HepG2 (cell line): ENCODE results near the gene CDC20. TPM values are rescaled to one million over a fixed set of nuclear protein-coding genes. Genes with fewer than 3 reads are reported as not detected.
A peak's percentile ranks its signal among the peaks of the same experiment; 100 is the strongest.

Experiments used
- ARNT ChIP-seq: fragments of 450-650 bp; IDR thresholded peaks from 2 replicates; pipeline ENCODE4 v1.6.1; 2017
- ARNTL ChIP-seq: sonication (generic); formaldehyde crosslinking; IDR thresholded peaks from 2 replicates; pipeline ENCODE4 v1.4.0; 2020; ENCODE audit warnings: mild to moderate bottlenecking, missing genetic modification reagents
- CC2D1A ChIP-seq: sonication (generic); formaldehyde crosslinking; IDR thresholded peaks from 2 replicates; pipeline ENCODE4 v1.8.1; 2023; ENCODE audit warnings: mild to moderate bottlenecking, missing genetic modification reagents
- DNMT1 ChIP-seq: sonication (generic); formaldehyde crosslinking; IDR thresholded peaks from 2 replicates; pipeline ENCODE4 v1.5.1; 2020; ENCODE audit warnings: mild to moderate bottlenecking, missing genetic modification reagents
- DZIP1 ChIP-seq: sonication (generic); formaldehyde crosslinking; IDR thresholded peaks from 2 replicates; pipeline ENCODE4 v1.5.0; 2020; ENCODE audit warnings: mild to moderate bottlenecking, missing genetic modification reagents
- ELF4 ChIP-seq: sonication (generic); formaldehyde crosslinking; IDR thresholded peaks from 2 replicates; pipeline ENCODE4 v1.5.0; 2020; ENCODE audit warnings: missing genetic modification reagents, mild to moderate bottlenecking, moderate library complexity, borderline replicate concordance
- HDAC1 ChIP-seq: sonication (generic); formaldehyde crosslinking; IDR thresholded peaks from 2 replicates; pipeline ENCODE4 v1.5.1; 2020; ENCODE audit warnings: mild to moderate bottlenecking, missing genetic modification reagents
- JUND ChIP-seq: sonication (generic); formaldehyde crosslinking; IDR thresholded peaks from 2 replicates; pipeline ENCODE4 v1.8.0; 2022; ENCODE audit warnings: mild to moderate bottlenecking, missing genetic modification reagents
- KLF13 ChIP-seq: sonication (generic); formaldehyde crosslinking; IDR thresholded peaks from 2 replicates; pipeline ENCODE4 v1.4.0; 2020; ENCODE audit warnings: mild to moderate bottlenecking, missing genetic modification reagents
- MAFG ChIP-seq: sonication (generic); formaldehyde crosslinking; IDR thresholded peaks from 2 replicates; pipeline ENCODE4 v1.5.1; 2020; ENCODE audit warnings: mild to moderate bottlenecking, missing genetic modification reagents
- NCOA5 ChIP-seq: sonication (generic); formaldehyde crosslinking; IDR thresholded peaks from 2 replicates; pipeline ENCODE4 v1.4.0; 2020; ENCODE audit warnings: missing genetic modification reagents
- NFE2L1 ChIP-seq: sonication (generic); formaldehyde crosslinking; IDR thresholded peaks from 2 replicates; pipeline ENCODE4 v1.4.0; 2020; ENCODE audit warnings: missing genetic modification reagents, mild to moderate bottlenecking, borderline replicate concordance
- RARG ChIP-seq: sonication (generic); formaldehyde crosslinking; IDR thresholded peaks from 2 replicates; pipeline ENCODE4 v1.4.0; 2020; ENCODE audit warnings: low read depth, mild to moderate bottlenecking, missing genetic modification reagents
- RBAK ChIP-seq: sonication (generic); formaldehyde crosslinking; IDR thresholded peaks from 2 replicates; pipeline ENCODE4 v1.5.1; 2020; ENCODE audit warnings: mild to moderate bottlenecking, missing genetic modification reagents
- RFX3 ChIP-seq: IDR thresholded peaks from 2 replicates; pipeline ENCODE4 v1.6.1; 2016; ENCODE audit warnings: missing biosample characterization, missing genetic modification reagents
- RFXANK ChIP-seq: IDR thresholded peaks from 2 replicates; pipeline ENCODE4 v1.6.1; 2016
- TCF12 ChIP-seq, 2 experiments: fragments of 450-650 bp in 1 of 2; sonication (generic) in 1 of 2; formaldehyde crosslinking in 1 of 2; IDR thresholded peaks; 2 replicates each; pipeline versions ENCODE4 v1.6.1 to v1.8.0; 2017 to 2022; ENCODE audit warnings: antibody characterized with exemption in 1 of 2, mild to moderate bottlenecking in 1 of 2, missing genetic modification reagents in 1 of 2, moderate library complexity in 1 of 2
- TOPORS ChIP-seq: sonication (generic); formaldehyde crosslinking; IDR thresholded peaks from 2 replicates; pipeline ENCODE4 v1.8.0; 2023; ENCODE audit warnings: mild to moderate bottlenecking, missing genetic modification reagents
- ZBTB20 ChIP-seq: sonication (generic); formaldehyde crosslinking; IDR thresholded peaks from 2 replicates; pipeline ENCODE4 v1.8.1; 2023; ENCODE audit warnings: missing genetic modification reagents, low read depth, mild to moderate bottlenecking, borderline replicate concordance
- ZNF207 ChIP-seq: fragments of 450-650 bp; IDR thresholded peaks from 2 replicates; pipeline ENCODE4 v1.6.1; 2016; ENCODE audit warnings: antibody characterized with exemption, borderline replicate concordance
- ZNF496 ChIP-seq: sonication (generic); formaldehyde crosslinking; IDR thresholded peaks from 2 replicates; pipeline ENCODE4 v1.8.1; 2023; ENCODE audit warnings: mild to moderate bottlenecking, moderate library complexity, missing genetic modification reagents; ENCODE audit not compliant: insufficient replicate concordance
- ZNF543 ChIP-seq: sonication (generic); formaldehyde crosslinking; IDR thresholded peaks from 2 replicates; pipeline ENCODE4 v1.4.0; 2020; ENCODE audit warnings: mild to moderate bottlenecking, missing genetic modification reagents
- ZNF746 ChIP-seq: sonication (generic); formaldehyde crosslinking; IDR thresholded peaks from 2 replicates; pipeline ENCODE4 v1.8.0; 2022; ENCODE audit warnings: mild to moderate bottlenecking, missing genetic modification reagents
- polyA plus RNA-seq, 8 experiments: library from polyadenylated mRNA; depleted of rRNA in 3 of 8; stranded (reverse) in 7 of 8; unstranded in 1 of 8; fragments of >200 nt; fragmentation: Illumina TruSeq in 4 of 8; extraction: Trizol in 4 of 8; gene quantifications; 2 replicates each; pipeline versions ENCODE4 v1.2.1 to v1.2.3, GENCODE V29; 2011 to 2016; ENCODE audit warnings: low read depth in 4 of 8, missing spikeins in 1 of 8, mixed read lengths in 1 of 8; ENCODE audit not compliant: insufficient read depth in 1 of 8
- total RNA-seq, 5 experiments: library from RNA; depleted of rRNA; stranded (reverse); fragments of >200 nt; fragmentation: Illumina TruSeq; extraction: Trizol; gene quantifications; 2 replicates each; pipeline ENCODE4 v1.2.3, GENCODE V29; 2016; ENCODE audit warnings: low read depth in 1 of 5
- TF ChIP-seq, protein P1 (sequence below): sonication (generic); formaldehyde crosslinking; IDR thresholded peaks from 2 replicates; pipeline ENCODE4 v1.9.0; 2021; ENCODE audit warnings: missing genetic modification reagents, borderline replicate concordance
- TF ChIP-seq, protein P2 (sequence below): sonication (generic); formaldehyde crosslinking; IDR thresholded peaks from 2 replicates; pipeline ENCODE4 v1.4.0; 2020; ENCODE audit warnings: missing genetic modification reagents; ENCODE audit errors: not compliant biosample characterization

CDC20 gene
- total and polyA plus RNA-seq, 2 of the 13 experiments (the other 11 are each of a cell fraction or from before 2014, with no cell fraction given), result 57.9 to 90.0 TPM

DNA sequence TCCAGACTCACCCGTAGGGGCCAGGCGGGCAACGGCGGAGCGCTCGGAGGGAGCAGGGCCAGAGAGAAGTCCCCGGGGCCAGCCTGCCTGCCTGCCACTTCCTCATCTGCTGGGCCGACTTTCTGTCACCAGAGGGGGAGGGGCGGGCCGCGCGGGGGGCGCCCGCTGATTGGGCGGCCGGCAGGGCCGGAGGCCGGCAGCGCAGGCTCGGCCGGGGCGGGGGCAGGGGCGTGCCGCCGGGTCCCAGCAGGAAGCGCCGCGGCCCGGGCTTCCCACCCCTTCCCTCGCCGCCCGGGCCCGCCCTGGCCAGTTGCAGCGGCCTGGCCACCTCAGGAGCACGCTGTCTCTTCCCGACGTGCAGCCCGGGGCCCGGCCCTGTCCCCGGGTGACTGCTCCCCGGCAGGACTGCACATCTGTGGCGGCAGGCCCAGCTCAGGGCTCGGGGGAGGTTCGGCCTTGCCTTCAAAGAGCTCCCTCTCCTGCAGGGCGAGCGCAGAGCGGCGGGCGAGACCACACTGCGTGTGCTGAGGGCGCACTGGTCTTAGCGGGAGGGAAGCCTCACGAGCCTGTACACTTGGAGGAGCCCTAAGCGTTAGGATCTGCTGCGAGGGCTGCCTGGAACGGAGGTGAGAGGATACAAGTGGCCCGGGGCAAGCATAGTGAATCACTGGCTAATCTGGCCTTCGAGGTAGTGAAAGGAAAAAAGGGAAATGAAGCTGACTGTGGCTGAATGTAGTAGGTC is 9.3 kb downstream of the CDC20 start, which contains the start of gene ELOVL1 (continued):
- TF ChIP-seq, protein P1, sequence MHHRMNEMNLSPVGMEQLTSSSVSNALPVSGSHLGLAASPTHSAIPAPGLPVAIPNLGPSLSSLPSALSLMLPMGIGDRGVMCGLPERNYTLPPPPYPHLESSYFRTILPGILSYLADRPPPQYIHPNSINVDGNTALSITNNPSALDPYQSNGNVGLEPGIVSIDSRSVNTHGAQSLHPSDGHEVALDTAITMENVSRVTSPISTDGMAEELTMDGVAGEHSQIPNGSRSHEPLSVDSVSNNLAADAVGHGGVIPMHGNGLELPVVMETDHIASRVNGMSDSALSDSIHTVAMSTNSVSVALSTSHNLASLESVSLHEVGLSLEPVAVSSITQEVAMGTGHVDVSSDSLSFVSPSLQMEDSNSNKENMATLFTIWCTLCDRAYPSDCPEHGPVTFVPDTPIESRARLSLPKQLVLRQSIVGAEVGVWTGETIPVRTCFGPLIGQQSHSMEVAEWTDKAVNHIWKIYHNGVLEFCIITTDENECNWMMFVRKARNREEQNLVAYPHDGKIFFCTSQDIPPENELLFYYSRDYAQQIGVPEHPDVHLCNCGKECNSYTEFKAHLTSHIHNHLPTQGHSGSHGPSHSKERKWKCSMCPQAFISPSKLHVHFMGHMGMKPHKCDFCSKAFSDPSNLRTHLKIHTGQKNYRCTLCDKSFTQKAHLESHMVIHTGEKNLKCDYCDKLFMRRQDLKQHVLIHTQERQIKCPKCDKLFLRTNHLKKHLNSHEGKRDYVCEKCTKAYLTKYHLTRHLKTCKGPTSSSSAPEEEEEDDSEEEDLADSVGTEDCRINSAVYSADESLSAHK (CRISPR knock-in tag), result 0 out of 2 replicates have a peak, but pooled peaks have one; percentile 80
- TF ChIP-seq ZNF543 (CRISPR knock-in tag) (no peak), ZNF207 (no peak), TOPORS (CRISPR knock-in tag) (peak; percentile 92), ARNTL (CRISPR knock-in tag) (0 out of 2 replicates have a peak, but pooled peaks have one; percentile 29), DNMT1 (CRISPR knock-in tag) (peak; percentile 36; the same call in 1 of the 2 replicates), MAFG (no peak), DZIP1 (CRISPR knock-in tag) (no peak), ARNT (no peak), RBAK (CRISPR knock-in tag) (no peak), RFX3 (CRISPR knock-in tag) (no peak), ZNF496 (CRISPR knock-in tag) (no peak), CC2D1A (no peak), JUND (CRISPR knock-in tag) (peak; percentile 74), HDAC1 (CRISPR knock-in tag) (peak; percentile 88), RFXANK (0 out of 2 replicates have a peak, but pooled peaks have one; percentile 33), NCOA5 (CRISPR knock-in tag) (no peak), KLF13 (CRISPR knock-in tag) (peak; percentile 78; the same call in 1 of the 2 replicates), ZBTB20 (CRISPR knock-in tag) (peak; percentile 41; the same call in 1 of the 2 replicates), ZNF746 (CRISPR knock-in tag) (peak; percentile 86), RARG (CRISPR knock-in tag) (no peak), NFE2L1 (CRISPR knock-in tag) (peak; percentile 87; the same call in 1 of the 2 replicates), TCF12 (IDR thresholded peaks at IDR 0.05) (no peak), TCF12 (CRISPR knock-in tag; IDR thresholded peaks at IDR 0.05) (no peak), ELF4 (CRISPR knock-in tag) (no peak)
- TF ChIP-seq, protein P2, sequence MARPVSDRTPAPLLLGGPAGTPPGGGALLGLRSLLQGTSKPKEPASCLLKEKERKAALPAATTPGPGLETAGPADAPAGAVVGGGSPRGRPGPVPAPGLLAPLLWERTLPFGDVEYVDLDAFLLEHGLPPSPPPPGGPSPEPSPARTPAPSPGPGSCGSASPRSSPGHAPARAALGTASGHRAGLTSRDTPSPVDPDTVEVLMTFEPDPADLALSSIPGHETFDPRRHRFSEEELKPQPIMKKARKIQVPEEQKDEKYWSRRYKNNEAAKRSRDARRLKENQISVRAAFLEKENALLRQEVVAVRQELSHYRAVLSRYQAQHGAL (CRISPR knock-in tag), result no peak
